Measurements from ENCODE around the gene BLVRB. TPM values are rescaled to one million over a fixed set of nuclear protein-coding genes. Genes with fewer than 3 reads are reported as not detected.

BLVRB gene
- total and polyA plus RNA-seq, 2 of the 8 experiments (the other 6 are each of a cell fraction or from before 2014, with no cell fraction given), result 28.7 to 182 TPM

GRCh38 chr19:40445780-40446262, 19.7 kb downstream of the BLVRB start:
- Histone ChIP-seq H3K27me3 (replicated peaks in 1 of 4; ENCODE audit: control insufficient read depth in 3 of 4, extremely low read depth in 1 of 4, insufficient read depth in 3 of 4, low read length in 3 of 4) (no peaks in the 10 kb centered on the region), H4K5ac (ENCODE audit: insufficient read length, low read depth, low read length) (peak overlapping the region; percentile 16), H3K36me3 (ENCODE audit: control insufficient read depth in 2 of 4, insufficient read depth in 4 of 4, low read length in 3 of 4) (peaks cover 8 to 13% (median 10%) of the 10 kb centered on the region in 4 experiments; a peak in 6 of 8 replicates), H3K4me1 (replicated peaks in 1 of 4; ENCODE audit: control insufficient read depth in 3 of 4, insufficient read depth in 4 of 4, low read length in 3 of 4) (peaks cover 3 to 9% (median 7%) of the 10 kb centered on the region in 4 experiments; a peak in 6 of 7 replicates), H3K79me1 (ENCODE audit: low read depth, low read length) (no peaks in the 10 kb centered on the region; the same call in 1 of the 2 replicates), H3K4me2 (ENCODE audit: insufficient read depth in 1 of 2, low read depth in 2 of 2, low read length in 2 of 2) (peak overlapping the region; percentile 37 to 57; a peak in 3 of 4 replicates), H2BK120ac (replicated peaks; ENCODE audit: low read depth, low read length) (no peak overlapping the region), H3K4ac (replicated peaks; ENCODE audit: insufficient read length, low read depth, low read length) (no peak overlapping the region), H3K79me2 (ENCODE audit: control insufficient read depth in 1 of 2, insufficient read depth in 2 of 2, low read length in 2 of 2) (peaks cover 0 to 23% of the 10 kb centered on the region in 2 experiments; a peak in 2 of 4 replicates), H3K23me2 (ENCODE audit: low read depth, low read length) (peaks cover 7% of the 10 kb centered on the region; the same call in 1 of the 2 replicates), H3K27ac (ENCODE audit: low read depth, low read length) (peak overlapping the region; percentile 65; the same call in 1 of the 2 replicates), H4K20me1 (replicated peaks in 1 of 2; ENCODE audit: control insufficient read depth in 1 of 2, insufficient read depth in 2 of 2, low read length in 2 of 2) (peaks cover 0 to 4% of the 10 kb centered on the region in 2 experiments), H2AFZ (ENCODE audit: low read length) (no peak overlapping the region), H3K4me3 (ENCODE audit: extremely low read depth in 1 of 4, insufficient read depth in 2 of 4, low read depth in 3 of 4, low read length in 4 of 4) (no peak overlapping the region), H3K23ac (ENCODE audit: insufficient read length) (no peak overlapping the region), H3K14ac (ENCODE audit: insufficient read length) (no peak overlapping the region), H2BK15ac (ENCODE audit: low read length) (peak overlapping the region; percentile 95; the same call in 1 of the 2 replicates), H3K9me3 (ENCODE audit: insufficient read depth in 2 of 2, low read depth in 1 of 2, low read length in 1 of 2) (no peaks in the 10 kb centered on the region), H3K56ac (replicated peaks; ENCODE audit: insufficient read length, low read depth, low read length) (no peak overlapping the region), H2BK5ac (ENCODE audit: low read depth, low read length) (peak overlapping the region; percentile 63; the same call in 1 of the 2 replicates), H4K91ac (replicated peaks; ENCODE audit: insufficient read length, low read length) (no peak overlapping the region), H3K9ac (replicated peaks in 1 of 4; ENCODE audit: extremely low read depth in 1 of 4, low read depth in 3 of 4, low read length in 3 of 4) (0 out of 7 replicates have a peak overlapping the region, but pooled peaks of 2 of the 4 experiments have one; percentile 52 to 57), H2AK5ac (ENCODE audit: low read depth, low read length) (peak overlapping the region; percentile 48; the same call in 1 of the 2 replicates), H2BK12ac (ENCODE audit: low read depth, low read length) (peak overlapping the region; percentile 94), H3K18ac (ENCODE audit: extremely low read depth, low read length) (no peak overlapping the region), H2BK20ac (ENCODE audit: low read length) (peak overlapping the region; percentile 61; the same call in 1 of the 2 replicates), H4K8ac (ENCODE audit: extremely low read depth, insufficient read depth, low read length) (peak overlapping the region; percentile 81; the same call in 1 of the 2 replicates)
- WGBS, 2 experiments (ENCODE audit: extremely low coverage in 1 of 2, insufficient coverage in 1 of 2, insufficient read length in 1 of 2, insufficient replicate concordance in 2 of 2, low coverage in 1 of 2, low lambda C conversion rate in 2 of 2, missing lambda C conversion rate in 1 of 2), result 76% methylated on average over 9 of the region's 9 CpGs; no CpG with 5 or more reads in 1 of the 2 experiments
- DNase-seq (ENCODE audit: low read depth in 1 of 2, low spot score in 2 of 2) (peak in 1 of 2 experiments; percentile 50), FAIRE-seq (no peak)
- ChIA-PET POLR2A (ENCODE audit: partially characterized antibody) (interaction anchor here (1.2 to 4.0 kb wide), 5 partner anchors 8 to 36 kb away, joined by 3 to 27 read pairs (median 7); partner anchors contain the start of gene PRX), CTCF (ENCODE audit: partially characterized antibody) (interaction anchor here (1.3 to 5.1 kb wide), 2 partner anchors 8 to 19 kb away, joined by 3 to 29 read pairs; partner anchors contain the start of gene BLVRB)
- TF ChIP-seq CBX5 (IDR thresholded peaks at IDR 0.05; ENCODE audit: low read depth, low read length) (no peak), TAF1 (IDR thresholded peaks at IDR 0.05; ENCODE audit: low read depth, low read length) (peak; percentile 45; the same call in 1 of the 2 replicates), ZNF274 (IDR thresholded peaks at IDR 0.05; ENCODE audit: borderline replicate concordance, extremely low read depth, low read length) (no peak), TBP (IDR thresholded peaks at IDR 0.05; ENCODE audit: low read depth, low read length) (peak; percentile 16; the same call in 1 of the 2 replicates), CHD1 (IDR thresholded peaks at IDR 0.05; ENCODE audit: low read depth, low read length) (no peak), SRF (IDR thresholded peaks at IDR 0.05; ENCODE audit: low read depth, low read length) (no peak), TCF12 (IDR thresholded peaks at IDR 0.05; ENCODE audit: low read depth, low read length) (no peak), PHF8 (conservative IDR thresholded peaks at IDR 0.05; ENCODE audit: low read depth, low read length) (no peak), EP300 (IDR thresholded peaks at IDR 0.05; ENCODE audit: borderline replicate concordance in 1 of 2, low read depth in 2 of 2, low read length in 2 of 2) (no peak), RXRA (IDR thresholded peaks at IDR 0.05; ENCODE audit: insufficient read depth, low read depth, low read length) (no peak), POLR2A (IDR thresholded peaks at IDR 0.05; ENCODE audit: control extremely low read depth in 1 of 2, low read depth in 2 of 2, low read length in 2 of 2) (peak in 1 of 2 experiments; percentile 55; a peak in 1 of 3 replicates), FOSL1 (IDR thresholded peaks at IDR 0.05; ENCODE audit: insufficient read depth, low read depth, low read length) (no peak)

Data from H1 (cell line).